Right lobe of liver (tissue), 4 donors: Measurements from ENCODE around the gene MXI1.

Source experiments
- POLR2A ChIP-seq: fragments of 450-650 bp; IDR thresholded peaks from one replicate; pipeline ENCODE4 v1.6.1; 2017; ENCODE audit warnings: antibody characterized with exemption, mild to moderate bottlenecking
- TF ChIP-seq, protein P1 (sequence below), 4 donors: fragments of 200-600 bp in 3 of 4; fragments of 450-650 bp in 1 of 4; IDR thresholded peaks; one replicate each; pipeline versions ENCODE4 v1.5.1 to v1.8.0; 2016 to 2022; ENCODE audit warnings: antibody characterized with exemption in 4 of 4, mild to moderate bottlenecking in 2 of 4
- donor health status: DM: no; HTN: no; CAD: no.
- donor health status: DM: no; HTN: no; CAD: no.
- donor health status: DM: no; HTN: yes; CAD: no.

DNA sequence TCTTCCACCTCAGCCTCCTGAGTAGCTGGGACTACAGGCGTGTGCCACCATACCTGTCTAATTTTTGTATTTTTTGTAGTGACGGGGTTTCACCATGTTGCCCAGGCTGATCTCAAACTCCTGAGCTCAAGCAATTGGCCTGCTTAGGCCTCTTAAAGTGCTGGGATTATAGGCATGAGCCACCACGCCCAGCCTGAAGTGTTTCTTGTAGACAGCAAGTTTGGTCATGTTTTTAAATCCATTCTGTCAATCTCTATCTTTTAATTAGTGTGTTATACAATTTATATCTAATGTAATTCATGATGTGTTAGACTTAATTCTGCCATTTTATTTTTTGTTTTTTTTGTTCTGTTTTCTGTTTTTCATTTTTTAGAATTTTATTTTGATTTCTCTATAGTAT is 17.2 kb upstream of the MXI1 start:
- TF ChIP-seq, protein P1, sequence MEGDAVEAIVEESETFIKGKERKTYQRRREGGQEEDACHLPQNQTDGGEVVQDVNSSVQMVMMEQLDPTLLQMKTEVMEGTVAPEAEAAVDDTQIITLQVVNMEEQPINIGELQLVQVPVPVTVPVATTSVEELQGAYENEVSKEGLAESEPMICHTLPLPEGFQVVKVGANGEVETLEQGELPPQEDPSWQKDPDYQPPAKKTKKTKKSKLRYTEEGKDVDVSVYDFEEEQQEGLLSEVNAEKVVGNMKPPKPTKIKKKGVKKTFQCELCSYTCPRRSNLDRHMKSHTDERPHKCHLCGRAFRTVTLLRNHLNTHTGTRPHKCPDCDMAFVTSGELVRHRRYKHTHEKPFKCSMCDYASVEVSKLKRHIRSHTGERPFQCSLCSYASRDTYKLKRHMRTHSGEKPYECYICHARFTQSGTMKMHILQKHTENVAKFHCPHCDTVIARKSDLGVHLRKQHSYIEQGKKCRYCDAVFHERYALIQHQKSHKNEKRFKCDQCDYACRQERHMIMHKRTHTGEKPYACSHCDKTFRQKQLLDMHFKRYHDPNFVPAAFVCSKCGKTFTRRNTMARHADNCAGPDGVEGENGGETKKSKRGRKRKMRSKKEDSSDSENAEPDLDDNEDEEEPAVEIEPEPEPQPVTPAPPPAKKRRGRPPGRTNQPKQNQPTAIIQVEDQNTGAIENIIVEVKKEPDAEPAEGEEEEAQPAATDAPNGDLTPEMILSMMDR (IDR thresholded peaks at IDR 0.05) = no peak
- TF ChIP-seq POLR2A = no peak
